Endothelial cell (in vitro differentiated cells): ENCODE measurements around the gene GPR17. TPM values are rescaled to one million over a fixed set of nuclear protein-coding genes. Genes with fewer than 3 reads are reported as not detected.

Experiments used
- DNase-seq: peaks from one replicate; pipeline ENCODE4 v3.0.0; 2021; ENCODE audit warnings: low spot score
- H3K27ac Mint-ChIP-seq: one replicate; pipeline ENCODE4 v1.8.0; 2021; ENCODE audit warnings: mixed read lengths, inconsistent platforms; ENCODE audit not compliant: unreplicated experiment
- H3K27me3 Mint-ChIP-seq: one replicate; pipeline ENCODE4 v1.8.0; 2021; ENCODE audit warnings: mild to moderate bottlenecking, moderate library complexity, mixed read lengths, inconsistent platforms; ENCODE audit not compliant: unreplicated experiment
- H3K36me3 Mint-ChIP-seq: one replicate; pipeline ENCODE4 v1.8.0; 2021; ENCODE audit warnings: mild to moderate bottlenecking, low read depth, mixed read lengths, inconsistent platforms; ENCODE audit not compliant: unreplicated experiment
- H3K4me1 Mint-ChIP-seq: one replicate; pipeline ENCODE4 v1.8.0; 2021; ENCODE audit warnings: mild to moderate bottlenecking, mixed read lengths, inconsistent platforms; ENCODE audit not compliant: unreplicated experiment
- H3K4me3 Mint-ChIP-seq: one replicate; pipeline ENCODE4 v1.8.0; 2021; ENCODE audit warnings: mild to moderate bottlenecking, mixed read lengths, inconsistent platforms; ENCODE audit not compliant: unreplicated experiment
- H3K9me3 Mint-ChIP-seq: one replicate; pipeline ENCODE4 v1.8.0; 2021; ENCODE audit warnings: mixed read lengths, inconsistent platforms; ENCODE audit not compliant: unreplicated experiment
- CTCF ChIP-seq: fragments of 200-600 bp; sonication (generic); IDR thresholded peaks from one replicate; pipeline ENCODE4 v1.5.0; 2021; ENCODE audit warnings: antibody characterized with exemption; ENCODE audit not compliant: unreplicated experiment
- total RNA-seq: library from RNA; stranded (reverse); fragmentation: NEBNext Ultra II Directional; extraction: Animal tissue kit (Norgen Biotek cat#: 25700); gene quantifications from one replicate; pipeline ENCODE4 v1.2.1, GENCODE V29; 2021; ENCODE audit not compliant: unreplicated experiment

The GPR17 gene
- total RNA-seq, 1 donor from 2014 or later = 0.15 TPM

DNA sequence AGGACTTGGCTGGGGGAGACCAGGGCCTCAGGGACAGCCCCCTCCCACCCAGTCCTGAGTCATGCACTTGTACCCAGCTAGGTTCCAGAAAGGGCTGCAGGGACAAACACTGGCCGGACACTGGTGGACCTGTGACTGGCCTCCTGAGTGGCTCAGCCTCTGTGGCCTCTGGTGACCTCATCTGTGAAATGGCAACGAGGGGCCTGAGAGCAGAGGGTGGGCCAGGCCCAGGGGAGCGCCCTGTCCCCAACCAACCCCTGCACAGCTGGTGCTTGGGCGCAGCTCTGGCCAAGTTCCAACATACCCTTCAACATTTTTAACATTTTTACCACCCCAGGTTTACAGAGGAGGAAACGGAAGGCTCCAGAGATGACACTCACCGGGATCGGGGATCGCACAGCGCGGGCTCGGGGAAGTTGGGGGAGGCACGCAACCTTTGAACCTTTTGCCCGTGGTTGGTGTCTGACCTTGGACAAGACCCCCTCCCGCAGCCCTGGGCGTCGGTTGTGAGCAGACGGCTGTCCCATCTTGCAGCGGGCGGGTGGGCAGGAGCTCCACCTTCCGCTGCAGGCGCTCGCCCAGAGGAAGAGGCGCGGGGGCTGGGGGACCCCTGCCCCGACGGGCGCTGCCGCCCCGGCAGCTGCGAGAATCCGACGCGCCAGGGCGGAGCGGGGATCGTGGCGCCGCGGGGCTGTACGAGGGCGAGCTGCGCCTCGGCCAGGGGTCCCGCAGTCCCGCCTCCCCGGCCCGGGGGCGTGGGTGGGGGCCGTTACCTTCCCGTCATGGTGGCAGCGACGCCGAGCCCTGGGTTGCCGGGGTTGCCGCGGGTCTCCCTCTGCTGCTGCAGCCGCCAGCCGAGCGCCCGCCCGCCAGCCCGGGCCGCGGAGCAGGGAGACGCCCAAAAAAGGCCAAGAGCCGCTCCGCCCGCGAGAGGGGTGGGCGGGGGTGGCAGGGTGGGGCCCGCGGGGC lies 28.6 kb downstream of the GPR17 start:
- no peak for TF ChIP-seq CTCF
- H3K4me1 Mint-ChIP-seq = peaks cover 5% of the 10 kb centered on the region
- H3K27me3 Mint-ChIP-seq = peaks cover 21% of the 10 kb centered on the region
- no peak overlapping the region for H3K27ac Mint-ChIP-seq
- DNase-seq = no peak
- peak overlapping the region; percentile 81 for H3K4me3 Mint-ChIP-seq
- H3K36me3 Mint-ChIP-seq = no peaks in the 10 kb centered on the region
- H3K9me3 Mint-ChIP-seq = no peaks in the 10 kb centered on the region

- no peak within 1 kb of the TSS for H3K27ac Mint-ChIP-seq
- H3K36me3 Mint-ChIP-seq = no peaks in the 10 kb centered on the region
- H3K4me1 Mint-ChIP-seq = peaks cover 5% of the 10 kb centered on the region
- H3K27me3 Mint-ChIP-seq = peaks cover 21% of the 10 kb centered on the region
- no peak for DNase-seq
- TF ChIP-seq CTCF = no peak
- peak within 1 kb of the TSS; percentile 81 for H3K4me3 Mint-ChIP-seq
- no peaks in the 10 kb centered on the region for H3K9me3 Mint-ChIP-seq
Measured at GRCh38 chr2:127675331-127676261, 29.6 kb downstream of the GPR17 start, which contains the start of gene LIMS2. TSS of gene LIMS2 (minus strand) at chr2:127675530. CDS start at chr2:127675024, 506 bp downstream.

DNA sequence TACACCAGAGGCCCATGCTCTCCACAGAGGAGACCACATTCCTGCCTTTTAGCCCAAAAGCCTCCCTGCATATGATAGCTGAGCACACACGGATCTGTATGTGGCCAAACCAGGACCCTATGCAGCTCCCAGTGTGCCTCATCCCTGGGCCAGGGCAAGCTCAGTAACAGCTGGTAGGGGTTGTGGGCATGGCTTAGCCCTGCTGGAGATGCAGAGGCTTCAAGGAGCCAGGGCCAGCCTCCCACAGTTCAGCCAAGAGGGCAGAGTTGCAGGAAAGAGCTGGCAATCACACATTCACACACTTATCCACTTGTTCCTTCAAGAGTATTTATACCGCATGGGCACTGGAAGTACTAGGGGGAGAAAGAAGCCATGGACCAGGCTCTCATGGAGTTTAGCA lies 31.0 kb downstream of the GPR17 start:
- no peak for TF ChIP-seq CTCF
- Mint-ChIP-seq H3K36me3 (no peaks in the 10 kb centered on the region), H3K27me3 (peaks cover 21% of the 10 kb centered on the region), H3K4me3 (no peak overlapping the region), H3K4me1 (peaks cover 5% of the 10 kb centered on the region), H3K27ac (no peak overlapping the region), H3K9me3 (no peaks in the 10 kb centered on the region)
- no peak for DNase-seq

DNA sequence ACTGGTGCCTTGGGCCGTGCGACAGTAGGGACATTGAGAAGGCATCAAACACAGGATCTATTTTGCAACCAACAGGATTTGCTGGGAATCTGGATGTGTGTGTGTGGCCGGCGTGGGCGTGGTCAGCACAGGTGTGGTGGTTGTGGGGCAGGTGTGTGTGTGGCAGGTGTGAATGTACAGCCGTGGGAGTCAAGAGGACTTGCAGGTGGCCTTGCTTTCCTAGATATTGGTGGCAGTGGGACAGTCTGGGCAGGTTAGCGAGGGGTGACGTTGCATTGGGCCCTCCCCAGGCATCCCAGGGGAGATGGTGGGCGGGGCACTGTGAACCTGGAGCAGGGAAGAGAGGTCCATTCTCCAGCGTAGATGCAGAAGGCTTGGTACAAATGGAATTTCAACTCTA lies 32.6 kb downstream of the GPR17 start:
- no peak overlapping the region for H3K27ac Mint-ChIP-seq
- DNase-seq = no peak
- H3K9me3 Mint-ChIP-seq = no peaks in the 10 kb centered on the region
- peaks cover 20% of the 10 kb centered on the region for H3K27me3 Mint-ChIP-seq
- H3K4me1 Mint-ChIP-seq = peaks cover 5% of the 10 kb centered on the region
- TF ChIP-seq CTCF = no peak
- H3K36me3 Mint-ChIP-seq = no peaks in the 10 kb centered on the region
- H3K4me3 Mint-ChIP-seq = peak overlapping the region; percentile 16
